ENCODE results near the gene OBSCN.

The OBSCN gene

GRCh38 chr1:228315484-228315944, 107.7 kb downstream of the OBSCN start:
- TF ChIP-seq CTCF (IDR thresholded peaks at IDR 0.05; ENCODE audit: insufficient read depth, low read depth, low read length, missing control alignments): no peak
- DNase-seq (ENCODE audit: low read depth): no peak
- H3K4me3 ChIP-seq (ENCODE audit: low read depth, low read length): no peak overlapping the region

- H3K4me3 ChIP-seq (ENCODE audit: low read depth, low read length): no peak overlapping the region
- no peak for TF ChIP-seq CTCF (IDR thresholded peaks at IDR 0.05; ENCODE audit: insufficient read depth, low read depth, low read length, missing control alignments)
- DNase-seq (ENCODE audit: low read depth): no peak
These were observed 108.2 kb downstream of the OBSCN start for GRCh38 chr1:228315945-228316588.

GRCh38 chr1:228316589-228317387, 108.9 kb downstream of the OBSCN start:
- H3K4me3 ChIP-seq (ENCODE audit: low read depth, low read length): no peak overlapping the region
- DNase-seq (ENCODE audit: low read depth): no peak
- no peak for TF ChIP-seq CTCF (IDR thresholded peaks at IDR 0.05; ENCODE audit: insufficient read depth, low read depth, low read length, missing control alignments)

GRCh38 chr1:228317411-228317828, 109.6 kb downstream of the OBSCN start:
- no peak for TF ChIP-seq CTCF (IDR thresholded peaks at IDR 0.05; ENCODE audit: insufficient read depth, low read depth, low read length, missing control alignments)
- H3K4me3 ChIP-seq (ENCODE audit: low read depth, low read length): no peak overlapping the region
- DNase-seq (ENCODE audit: low read depth): no peak

- TF ChIP-seq CTCF (IDR thresholded peaks at IDR 0.05; ENCODE audit: insufficient read depth, low read depth, low read length, missing control alignments): no peak
- DNase-seq (ENCODE audit: low read depth): no peak
These were observed 110.3 kb downstream of the OBSCN start for GRCh38 chr1:228317891-228318810.

GRCh38 chr1:228318823-228319241, 111.0 kb downstream of the OBSCN start:
- no peak for TF ChIP-seq CTCF (IDR thresholded peaks at IDR 0.05; ENCODE audit: insufficient read depth, low read depth, low read length, missing control alignments)
- no peak overlapping the region for H3K4me3 ChIP-seq (ENCODE audit: low read depth, low read length)
- DNase-seq (ENCODE audit: low read depth): no peak

More at GRCh38 chr1:228317891-228318810, 110.3 kb downstream of the OBSCN start:
- no peak overlapping the region for H3K4me3 ChIP-seq (ENCODE audit: low read depth, low read length)

All from GM12865 (cell line).